SU-DHL-6 (cell line): ENCODE results near the gene SMIM41.

ENCODE experiments used
- CTCF ChIP-seq: fragments of 200-600 bp; sonication (generic); IDR thresholded peaks from one replicate; pipeline ENCODE4 v1.5.1; 2017; ENCODE audit warnings: antibody characterized with exemption, mild to moderate bottlenecking, low read length, moderate library complexity; ENCODE audit not compliant: insufficient read depth, poor library complexity, severe bottlenecking
- EZH2phosphoT487 ChIP-seq: fragments of 200-600 bp; sonication (generic), shearing (Covaris generic); conservative IDR thresholded peaks from 2 replicates; pipeline ENCODE4 v1.6.1; 2018; ENCODE audit warnings: mild to moderate bottlenecking, antibody characterized with exemption, low read length, moderate library complexity, mixed read lengths

GRCh38 chr12:52156311-52156710, 76.8 kb downstream of the SMIM41 start:
- TF ChIP-seq CTCF (no peak), EZH2phosphoT487 (no peak)
